Activated CD8-positive, alpha-beta memory T cell treated with anti-CD3 and anti-CD28 coated beads for 24 hours (primary cell): Measurements from ENCODE around the gene KRT86.

Source experiments
- DNase-seq: peaks from one replicate; pipeline ENCODE4 v3.0.0-alpha.2; 2020

KRT86 gene

GRCh38 chr12:52318241-52318990, 44.0 kb downstream of the KRT86 start:
- no peak for DNase-seq

DNA sequence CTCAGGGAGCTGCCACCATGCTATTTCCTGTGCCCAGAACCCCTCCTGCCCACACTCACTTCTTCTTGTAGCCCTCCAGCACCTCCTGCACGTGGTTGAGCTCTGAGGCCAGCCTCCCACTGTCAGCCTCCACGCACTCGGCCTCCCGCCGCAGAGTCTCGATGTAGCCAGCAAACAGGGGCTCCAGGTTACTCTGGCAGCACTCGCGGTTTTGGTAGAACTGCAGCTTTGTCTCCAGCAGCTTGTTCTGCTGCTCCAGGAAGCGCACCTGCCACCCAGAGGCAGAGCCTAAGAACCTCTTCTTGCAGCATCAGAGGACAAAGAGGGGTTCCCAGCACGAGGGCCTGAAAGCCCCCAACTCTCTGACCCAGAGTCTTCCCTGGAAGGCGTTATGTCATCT, 44.7 kb downstream of the KRT86 start:
- DNase-seq, result no peak

DNA sequence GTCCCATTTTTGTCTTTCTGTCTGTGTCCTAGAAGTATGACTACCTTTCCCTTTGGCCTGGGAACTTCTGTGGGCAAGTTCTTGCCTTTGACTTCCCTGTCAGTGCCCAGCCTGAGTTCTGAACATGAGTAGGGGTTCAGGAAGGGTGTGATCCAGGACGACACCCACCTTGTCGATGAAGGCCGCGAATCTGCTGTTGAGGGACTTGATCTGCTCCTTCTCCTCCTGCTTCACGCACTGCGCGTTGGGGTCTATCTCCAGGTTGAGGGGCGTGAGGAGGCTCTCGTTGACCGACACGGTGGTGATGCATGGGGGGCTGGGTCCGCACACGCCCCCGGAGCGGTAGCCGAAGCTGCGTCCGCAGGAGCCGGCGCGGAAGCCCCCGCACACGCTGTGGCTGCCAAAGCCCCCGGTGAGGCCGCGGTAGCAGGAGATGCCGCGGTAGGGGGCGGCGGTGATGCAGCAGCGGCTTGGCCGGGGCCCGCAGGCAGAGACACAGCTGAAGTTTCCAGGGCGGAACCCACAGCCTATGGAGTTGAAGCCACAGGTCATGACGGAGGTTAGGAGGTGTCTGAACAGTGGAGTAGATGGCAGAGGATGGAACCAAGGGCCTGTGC, 46.4 kb downstream of the KRT86 start, which contains the start of gene KRT83:
Gene KRT83, minus strand, starts transcription at position 615 of the 617 bp plus-strand sequence. Its CDS starts 63 bp downstream, at position 552.
- no peak for DNase-seq

GRCh38 chr12:52321418-52321817, 47.0 kb downstream of the KRT86 start:
- no peak for DNase-seq

- DNase-seq, result no peak
Measured at GRCh38 chr12:52322069-52322468, 47.6 kb downstream of the KRT86 start.

DNA sequence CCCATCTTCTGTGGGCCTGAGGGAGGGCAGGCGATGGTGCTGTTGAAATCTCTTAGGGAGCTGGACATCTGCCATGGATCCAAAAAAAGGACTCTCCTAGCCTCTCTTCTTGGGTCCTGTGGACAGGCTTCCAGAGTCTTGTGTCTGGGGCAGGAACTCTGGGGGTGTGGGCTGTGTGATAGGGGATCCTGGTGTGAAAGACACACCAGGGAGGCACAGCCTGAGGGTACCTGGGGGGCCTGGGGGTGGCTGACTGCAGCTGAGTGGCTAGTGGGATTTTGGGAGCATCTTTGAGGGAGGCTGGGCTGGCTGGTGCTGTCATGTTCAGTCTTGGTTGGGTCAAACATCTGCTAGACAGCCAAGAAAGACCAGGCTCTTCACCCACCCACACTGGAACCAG, 48.6 kb downstream of the KRT86 start:
- no peak for DNase-seq

GRCh38 chr12:52323416-52324152, 49.1 kb downstream of the KRT86 start:
- no peak for DNase-seq

GRCh38 chr12:52324153-52324444, 49.7 kb downstream of the KRT86 start:
- DNase-seq, result no peak

DNA sequence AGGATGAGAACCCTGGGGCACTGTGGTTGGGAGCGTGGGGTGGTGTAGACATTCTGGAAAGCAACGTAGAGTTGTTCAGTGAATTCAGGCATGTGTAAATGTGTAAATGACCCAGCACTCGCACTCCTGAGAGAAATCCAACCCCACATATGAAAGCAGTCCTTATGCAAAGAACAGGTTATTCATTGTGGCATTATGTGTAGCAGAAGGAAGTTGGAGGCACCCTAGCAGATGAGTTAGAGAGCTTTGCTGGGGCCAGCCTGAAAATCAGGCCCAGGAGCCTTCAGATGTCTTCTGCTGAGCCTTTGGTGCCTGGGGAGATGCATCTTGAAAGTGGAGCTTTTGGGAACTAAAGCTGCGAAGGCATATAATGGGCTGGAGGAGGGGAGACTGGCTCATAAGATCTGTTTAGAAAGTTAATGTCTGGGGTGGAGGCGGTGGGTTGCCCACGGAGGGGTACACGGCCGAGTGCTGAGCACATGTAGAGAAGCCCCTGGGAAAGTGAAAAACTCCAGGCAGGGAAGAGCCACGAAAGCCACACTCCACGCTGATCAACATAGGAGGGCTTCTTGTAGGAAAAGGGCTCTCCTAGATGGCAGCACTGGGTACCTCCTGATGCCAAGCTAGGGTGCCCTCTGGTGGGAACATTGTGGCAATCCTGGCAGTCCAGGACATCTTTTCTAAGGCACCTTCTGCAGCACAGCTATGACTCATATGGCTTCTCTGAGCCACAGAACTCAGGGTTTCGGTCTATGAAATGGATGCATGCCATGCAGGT, 52.8 kb downstream of the KRT86 start:
- peak; percentile 83 for DNase-seq

DNA sequence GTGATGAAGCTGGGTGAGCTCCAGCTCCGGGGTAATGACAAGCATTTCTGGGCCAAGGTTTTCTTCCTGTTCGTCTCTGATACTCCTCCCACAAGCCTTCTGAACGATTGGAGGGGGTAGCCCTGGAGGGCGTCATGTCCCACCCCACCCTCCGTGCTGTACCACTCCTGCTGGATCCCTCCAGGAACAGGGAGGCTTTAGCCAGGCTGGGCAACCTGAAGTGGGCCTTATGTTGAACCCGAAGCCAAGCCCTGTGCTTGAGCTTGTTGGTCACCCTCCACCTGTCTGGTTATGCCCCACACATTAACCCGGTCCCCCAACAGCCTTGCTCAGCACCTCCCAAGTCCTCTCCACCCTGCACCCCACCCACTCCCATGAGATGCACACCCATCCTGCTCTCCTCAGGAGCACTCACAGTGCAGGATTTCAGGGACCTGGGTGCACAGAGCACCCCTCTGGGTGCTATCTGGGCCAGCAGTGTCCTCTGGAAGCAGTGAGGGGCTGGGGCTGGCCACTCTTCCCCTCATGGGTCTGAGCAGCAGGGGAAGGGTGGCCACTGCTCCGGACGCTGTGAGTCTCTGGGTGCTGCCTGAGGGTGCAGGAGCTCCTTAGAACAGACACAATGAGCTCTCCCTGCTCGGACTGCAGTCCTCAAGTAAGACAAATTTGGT, 53.5 kb downstream of the KRT86 start:
- no peak for DNase-seq

DNA sequence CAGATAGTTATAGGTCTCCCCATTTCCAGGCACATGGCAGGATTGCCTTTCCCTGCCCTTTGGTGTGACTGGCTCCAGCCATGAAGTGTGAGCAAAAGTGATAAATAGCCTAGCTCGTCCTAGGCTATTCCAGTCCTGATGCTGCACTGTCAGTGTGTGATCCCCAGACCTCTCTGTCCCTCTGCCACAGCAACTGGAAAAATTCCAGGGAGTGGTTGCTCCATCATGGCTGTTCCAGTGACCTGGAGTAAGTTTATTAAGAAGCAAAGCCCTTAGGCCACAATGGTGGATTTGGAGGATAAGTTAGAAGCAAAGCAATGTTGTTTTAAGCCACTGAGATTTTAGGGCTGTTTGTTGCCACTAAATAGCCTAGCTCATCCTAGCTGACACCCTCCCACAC, 56.6 kb downstream of the KRT86 start:
- DNase-seq, result no peak

- no peak for DNase-seq
Measured at GRCh38 chr12:52331833-52332232, 57.4 kb downstream of the KRT86 start.

DNA sequence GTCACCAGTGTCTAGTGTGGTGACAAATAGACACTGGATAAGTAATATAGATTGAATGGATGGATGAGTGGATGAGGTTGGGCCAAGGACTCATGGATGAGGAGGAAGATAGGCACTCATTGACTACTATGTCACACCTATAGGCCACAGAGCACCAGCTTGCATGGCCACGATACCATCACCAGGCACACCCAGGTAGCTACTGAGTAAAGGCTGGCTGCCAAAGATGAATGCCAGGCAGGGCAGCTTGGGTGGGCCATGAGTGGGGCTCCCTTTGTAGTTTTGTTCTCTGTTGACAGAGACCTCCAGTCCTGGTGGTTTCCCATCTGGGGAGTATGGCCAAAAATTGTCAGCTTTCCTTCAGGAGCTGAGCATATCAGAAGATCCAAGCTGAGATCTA, 57.9 kb downstream of the KRT86 start:
- DNase-seq, result no peak

DNA sequence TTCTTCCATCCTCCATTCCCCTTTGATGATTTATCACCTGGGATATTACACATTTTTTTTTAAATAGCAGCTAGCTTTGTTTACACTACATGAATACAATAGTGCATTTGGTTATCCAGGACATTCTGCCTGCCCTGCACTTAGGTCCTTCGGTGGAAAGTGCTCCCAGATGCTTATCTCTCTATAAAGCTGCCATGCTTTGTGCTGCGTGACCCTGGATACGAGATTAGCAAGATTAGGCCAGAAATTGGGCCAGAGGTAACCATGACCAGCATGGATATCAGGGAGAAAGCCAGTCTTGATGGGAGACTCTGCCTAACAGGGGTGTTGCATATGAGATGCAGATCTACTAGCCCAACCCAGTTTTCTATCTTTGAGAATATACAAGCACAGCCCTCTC, 58.9 kb downstream of the KRT86 start:
- DNase-seq, result no peak

DNA sequence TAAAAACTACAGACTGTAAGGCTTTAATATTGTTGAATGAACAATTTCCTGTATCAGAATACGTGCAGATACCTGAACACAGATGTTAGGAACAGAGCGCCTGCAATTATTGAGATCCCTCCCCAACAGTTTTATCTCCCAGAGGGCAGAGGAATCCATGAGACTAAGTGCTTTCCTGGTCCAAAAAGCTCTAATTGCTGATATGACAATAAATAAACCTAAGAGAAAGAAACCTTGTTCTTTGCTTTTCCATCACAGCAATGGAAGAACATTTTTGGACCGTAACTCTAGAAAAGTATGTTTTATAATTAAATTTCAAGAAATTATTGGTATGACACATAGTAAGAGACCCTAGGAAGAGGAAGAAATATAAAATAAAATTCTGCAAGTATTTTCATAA, 59.7 kb downstream of the KRT86 start:
- no peak for DNase-seq

- DNase-seq, result no peak
Measured at GRCh38 chr12:52335598-52336262, 61.3 kb downstream of the KRT86 start.

DNA sequence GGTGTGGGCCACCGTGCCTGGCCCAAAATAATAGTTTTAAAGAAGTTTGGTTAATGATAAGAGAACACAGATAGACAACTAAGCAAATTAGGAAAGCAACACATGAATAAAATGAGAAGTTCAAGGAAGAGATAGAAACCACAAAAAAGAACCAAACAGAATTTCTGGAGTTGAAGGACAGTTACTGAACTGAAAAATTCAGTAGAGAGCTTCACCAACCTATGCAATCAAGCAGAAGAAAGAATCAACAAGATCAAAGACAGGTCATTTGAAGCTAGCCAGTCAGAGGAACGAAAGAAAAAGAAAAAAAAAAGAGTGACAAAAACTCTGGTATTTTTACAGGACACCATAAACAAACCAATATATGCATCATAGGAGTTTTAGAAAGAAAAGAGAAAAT, 62.2 kb downstream of the KRT86 start:
- DNase-seq, result no peak

DNA sequence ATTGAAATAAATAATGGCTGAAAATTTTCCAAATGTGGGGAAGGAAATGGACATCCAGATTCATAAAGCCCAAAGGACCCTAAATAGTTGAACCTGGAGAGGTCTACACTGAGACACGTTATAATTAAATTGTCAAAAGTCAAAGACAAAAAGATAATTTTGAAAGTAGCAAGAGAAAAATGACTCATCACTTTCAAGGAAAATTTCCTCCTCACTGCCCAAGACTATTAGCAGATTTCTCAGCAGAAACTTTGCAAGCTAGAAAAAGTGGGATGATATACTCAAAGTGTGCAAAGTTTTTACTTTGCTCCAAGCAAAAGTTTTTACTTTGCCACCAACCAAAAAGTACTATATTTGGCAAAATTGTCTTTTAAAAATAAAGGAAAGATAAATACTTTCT, 62.6 kb downstream of the KRT86 start:
- DNase-seq, result no peak

DNA sequence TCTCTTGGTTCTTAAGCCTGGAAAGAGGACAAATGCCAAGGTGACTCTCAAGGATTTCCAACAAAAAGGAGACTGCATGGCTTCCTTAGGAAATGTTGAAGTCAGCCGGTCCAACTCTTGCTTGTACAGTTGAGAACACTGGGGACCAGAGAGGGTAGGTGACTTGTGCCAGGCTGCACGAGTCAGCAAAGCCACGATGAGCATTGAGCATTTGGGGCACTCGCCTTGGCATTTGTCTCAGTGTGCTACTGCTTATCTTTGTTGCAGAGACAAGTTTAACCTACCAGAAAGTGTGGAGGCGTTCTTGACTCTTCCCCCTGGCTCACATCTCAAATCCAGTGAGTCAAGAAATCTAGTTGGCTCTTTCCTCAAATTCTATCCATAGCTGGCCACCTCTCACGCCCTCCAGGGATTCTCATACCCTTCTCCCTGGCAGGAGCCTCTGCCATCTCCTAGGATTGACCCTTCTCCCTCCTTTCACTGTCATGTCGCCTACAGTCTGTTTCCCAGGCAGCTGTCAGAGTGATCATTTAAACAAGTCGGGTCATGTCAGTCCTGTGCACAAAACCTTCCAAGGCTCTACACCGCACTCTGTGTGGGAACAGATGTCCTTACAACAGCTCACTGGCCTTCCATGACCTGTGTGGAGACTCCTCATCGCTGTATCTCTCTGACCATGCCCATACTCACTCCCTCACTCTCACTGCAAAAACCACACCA, 64.0 kb downstream of the KRT86 start:
- no peak for DNase-seq

GRCh38 chr12:52341066-52341580, 66.7 kb downstream of the KRT86 start:
- no peak for DNase-seq

GRCh38 chr12:52342781-52343490, 68.5 kb downstream of the KRT86 start:
- no peak for DNase-seq
